IPS-NIHi11 (cell line): ENCODE measurements around the gene FTCD.
"Not testable (repeated sequence)": the region's sequence is repeated elsewhere in the genome, so short reads cannot be mapped to it uniquely, and the experiment has no call there.

Source experiments
- DNase-seq: peaks from one replicate; pipeline ENCODE4 v3.0.0; 2012; ENCODE audit warnings: mixed read lengths, low spot score

FTCD gene

DNA sequence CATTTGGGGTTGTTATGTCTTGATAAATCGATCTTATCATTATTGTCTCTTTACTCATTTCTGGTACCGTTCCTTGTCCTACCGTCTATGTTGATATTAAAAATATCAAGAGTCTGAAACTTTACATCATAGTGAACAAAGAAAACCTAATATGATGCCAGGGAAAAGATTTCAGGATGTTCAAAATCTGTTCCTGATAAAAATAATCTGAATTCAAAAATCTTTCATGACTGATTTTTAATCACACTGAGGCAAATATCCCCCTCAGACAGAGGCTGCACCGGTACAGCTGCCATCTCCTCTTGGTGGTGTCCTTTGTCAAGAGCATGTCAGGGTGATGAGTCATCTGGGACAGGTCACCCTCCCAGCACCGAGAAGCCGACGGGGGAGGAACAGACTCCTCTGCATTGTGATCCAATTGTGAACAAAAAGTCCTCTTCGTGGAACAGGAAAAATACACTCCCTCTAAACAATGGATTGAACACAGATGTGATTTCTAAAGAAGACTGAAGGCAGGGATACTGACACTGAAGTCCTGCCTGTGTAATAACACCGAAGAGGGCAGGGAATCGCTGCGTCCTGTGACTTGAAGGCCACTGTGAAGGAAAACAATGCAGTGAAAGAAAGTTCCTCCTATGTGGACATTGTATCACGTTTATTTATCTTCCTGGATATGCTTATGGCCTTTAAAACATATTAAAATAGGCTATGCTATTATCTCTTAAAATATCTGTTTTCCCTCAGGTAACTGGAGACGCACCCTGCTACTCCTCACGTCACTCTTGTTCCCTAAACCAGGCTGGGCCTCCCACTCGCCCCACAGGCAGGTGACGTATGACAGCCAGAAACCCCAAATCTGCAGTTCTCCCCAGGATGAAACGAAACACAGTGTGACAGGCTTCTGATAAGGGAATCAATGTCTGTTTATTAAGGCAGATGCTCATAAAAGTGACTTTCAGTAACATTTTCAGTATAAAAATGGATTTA is 33.1 kb upstream of the FTCD start:
- DNase-seq = peak; percentile 41

DNA sequence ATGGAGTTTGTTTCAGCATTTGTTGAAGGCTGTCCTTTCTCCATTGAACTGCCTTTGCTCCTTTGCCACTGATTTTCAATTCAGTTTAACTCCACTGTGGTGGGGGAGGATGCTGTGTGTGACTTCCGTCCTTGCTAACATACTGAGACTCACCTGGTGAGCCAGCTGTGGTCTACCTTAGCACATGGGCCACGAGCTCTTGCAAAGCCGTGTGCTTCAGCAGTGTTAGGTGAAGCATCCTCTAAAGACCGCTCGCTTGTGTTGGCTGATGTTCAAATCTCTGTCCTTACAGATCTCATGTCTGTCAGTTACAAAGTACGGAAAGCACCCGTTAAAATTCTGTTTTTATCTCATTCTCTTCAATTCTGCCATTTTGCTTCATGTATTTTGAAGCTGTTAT is 32.4 kb upstream of the FTCD start:
- no peak for DNase-seq

DNA sequence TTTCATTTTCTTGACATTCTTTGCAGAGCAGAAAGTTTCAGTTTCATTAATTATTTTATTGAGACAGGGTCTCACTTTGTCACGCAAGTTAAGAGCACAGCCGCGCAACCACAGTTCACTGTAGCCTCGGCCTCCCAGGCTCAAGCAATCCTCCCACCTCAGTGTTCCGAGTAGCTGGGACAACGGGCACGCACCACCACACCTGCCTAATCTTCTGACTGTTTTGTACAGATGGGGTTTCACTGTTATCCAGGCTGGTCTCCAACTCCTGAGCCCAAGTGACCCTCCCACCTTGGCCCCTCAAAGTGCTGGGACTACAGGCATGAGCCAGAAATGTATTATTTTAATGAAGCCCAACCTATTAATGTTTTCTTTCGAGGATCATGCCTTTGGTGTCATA is 31.9 kb upstream of the FTCD start:
- no peak for DNase-seq

DNA sequence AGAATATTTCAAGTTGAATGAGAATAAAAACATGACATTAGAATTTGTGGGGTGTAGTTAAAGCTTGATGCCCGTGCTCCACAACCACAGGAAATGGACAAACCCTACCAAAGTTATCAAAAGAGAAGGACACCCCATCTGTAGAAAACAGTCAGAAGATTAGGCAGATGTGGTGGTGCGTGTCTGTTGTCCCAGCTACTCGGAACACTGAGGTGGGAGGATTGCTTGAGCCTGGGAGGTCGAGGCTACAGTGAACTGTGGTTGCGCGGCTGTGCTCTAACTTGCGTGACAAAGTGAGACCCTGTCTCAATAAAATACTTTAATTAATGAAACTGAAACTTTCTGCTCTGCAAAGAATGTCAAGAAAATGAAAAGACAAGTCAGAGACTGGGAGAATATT is 30.3 kb upstream of the FTCD start:
- DNase-seq = no peak

DNA sequence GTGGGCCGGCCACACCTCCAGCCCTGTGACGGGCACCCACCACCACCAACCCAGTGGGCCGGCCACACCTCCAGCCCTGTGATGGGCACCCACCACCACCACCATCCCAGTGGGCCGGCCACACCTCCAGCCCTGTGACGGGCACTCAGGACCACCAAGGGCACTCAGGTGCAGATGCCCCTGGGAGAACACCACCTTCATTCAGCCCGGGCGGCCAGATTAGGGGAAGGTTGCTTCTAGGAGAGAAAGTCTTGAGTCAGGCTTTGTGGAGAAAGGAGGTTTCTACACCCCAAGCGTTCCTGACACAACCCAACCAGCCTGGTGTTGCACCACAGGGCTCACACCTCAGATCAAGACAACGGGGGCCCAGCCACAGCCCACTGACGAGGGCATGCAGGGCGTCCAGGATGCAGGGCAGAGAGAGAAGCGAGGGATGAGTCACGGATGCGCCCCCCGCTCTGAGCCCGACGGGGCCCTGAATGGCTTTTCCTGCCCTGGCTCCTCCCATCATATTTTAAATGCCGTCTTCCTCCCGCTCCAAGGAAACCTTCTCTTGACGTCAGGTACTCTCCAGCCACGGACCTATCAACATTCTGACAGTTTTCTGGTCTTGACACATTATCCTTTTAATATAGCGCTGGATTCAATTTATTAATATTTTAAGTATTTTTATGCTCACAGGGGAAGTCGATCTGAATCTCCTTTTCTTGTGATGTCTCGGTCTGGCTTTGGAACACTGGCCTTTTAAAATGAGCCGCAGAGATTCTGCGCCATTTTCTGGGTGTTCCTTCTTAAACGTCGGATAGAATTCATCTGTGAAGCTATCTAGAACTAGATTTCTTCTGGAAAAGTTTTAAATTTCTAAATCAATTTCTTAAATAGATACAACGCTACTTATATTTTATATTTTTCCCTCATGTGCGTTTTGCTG is 29.5 kb upstream of the FTCD start:
- DNase-seq = peak; percentile 84

DNA sequence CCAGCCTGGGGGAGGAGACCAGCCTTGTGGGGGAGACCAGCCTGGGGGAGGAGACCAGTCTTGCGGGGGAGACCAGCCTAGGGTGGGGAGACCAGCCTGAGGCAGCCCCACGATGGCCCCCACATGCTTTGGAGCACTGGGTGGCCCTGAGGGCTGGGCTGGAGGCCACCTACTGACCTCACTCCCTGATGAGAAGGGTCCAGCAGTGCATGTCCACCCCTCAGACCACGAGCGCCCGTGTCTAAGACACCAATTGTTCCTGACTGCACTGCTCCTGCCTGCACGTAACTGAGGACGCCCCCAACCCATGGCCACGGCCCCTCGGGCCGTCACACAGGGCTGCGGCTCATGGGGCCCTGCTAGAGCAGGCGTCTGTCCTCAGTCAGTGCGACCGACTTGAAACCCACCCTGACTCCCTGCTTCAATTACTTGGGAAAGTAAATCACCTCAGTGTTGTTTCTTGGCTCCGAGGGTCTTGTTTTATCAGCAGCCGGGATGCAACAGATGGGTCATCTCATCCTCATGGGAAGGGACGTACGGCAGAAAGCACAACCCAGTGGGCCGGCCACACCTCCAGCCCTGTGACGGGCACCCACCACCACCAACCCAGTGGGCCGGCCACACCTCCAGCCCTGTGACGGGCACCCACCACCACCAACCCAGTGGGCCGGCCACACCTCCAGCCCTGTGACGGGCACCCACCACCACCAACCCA is 28.7 kb upstream of the FTCD start, which contains the start of gene SPATC1L:
Gene SPATC1L, minus strand, starts transcription at position 550 of the 715 bp plus-strand sequence. CDS start 1,643 bp downstream, outside the sequence.
- DNase-seq = peak; percentile 78

DNA sequence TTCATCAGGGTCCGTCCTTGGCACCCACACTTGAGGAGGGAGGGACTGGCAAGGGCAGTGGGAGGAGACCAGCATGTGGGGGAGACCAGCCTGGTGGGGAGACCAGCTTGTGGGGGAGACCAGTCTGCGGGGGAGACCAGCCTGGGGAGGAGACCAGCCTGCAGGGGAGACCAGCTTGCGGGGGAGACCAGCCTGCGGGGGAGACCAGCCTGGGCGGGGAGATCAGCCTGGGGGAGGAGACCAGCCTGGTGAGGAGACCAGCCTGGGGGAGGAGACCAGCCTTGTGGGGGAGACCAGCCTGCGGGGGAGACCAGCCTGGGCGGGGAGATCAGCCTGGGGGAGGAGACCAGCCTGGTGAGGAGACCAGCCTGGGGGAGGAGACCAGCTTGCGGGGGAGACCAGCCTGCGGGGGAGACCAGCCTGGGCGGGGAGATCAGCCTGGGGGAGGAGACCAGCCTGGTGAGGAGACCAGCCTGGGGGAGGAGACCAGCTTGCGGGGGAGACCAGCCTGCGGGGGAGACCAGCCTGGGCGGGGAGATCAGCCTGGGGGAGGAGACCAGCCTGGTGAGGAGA is 28.0 kb upstream of the FTCD start:
- DNase-seq = not testable (repeated sequence)

DNA sequence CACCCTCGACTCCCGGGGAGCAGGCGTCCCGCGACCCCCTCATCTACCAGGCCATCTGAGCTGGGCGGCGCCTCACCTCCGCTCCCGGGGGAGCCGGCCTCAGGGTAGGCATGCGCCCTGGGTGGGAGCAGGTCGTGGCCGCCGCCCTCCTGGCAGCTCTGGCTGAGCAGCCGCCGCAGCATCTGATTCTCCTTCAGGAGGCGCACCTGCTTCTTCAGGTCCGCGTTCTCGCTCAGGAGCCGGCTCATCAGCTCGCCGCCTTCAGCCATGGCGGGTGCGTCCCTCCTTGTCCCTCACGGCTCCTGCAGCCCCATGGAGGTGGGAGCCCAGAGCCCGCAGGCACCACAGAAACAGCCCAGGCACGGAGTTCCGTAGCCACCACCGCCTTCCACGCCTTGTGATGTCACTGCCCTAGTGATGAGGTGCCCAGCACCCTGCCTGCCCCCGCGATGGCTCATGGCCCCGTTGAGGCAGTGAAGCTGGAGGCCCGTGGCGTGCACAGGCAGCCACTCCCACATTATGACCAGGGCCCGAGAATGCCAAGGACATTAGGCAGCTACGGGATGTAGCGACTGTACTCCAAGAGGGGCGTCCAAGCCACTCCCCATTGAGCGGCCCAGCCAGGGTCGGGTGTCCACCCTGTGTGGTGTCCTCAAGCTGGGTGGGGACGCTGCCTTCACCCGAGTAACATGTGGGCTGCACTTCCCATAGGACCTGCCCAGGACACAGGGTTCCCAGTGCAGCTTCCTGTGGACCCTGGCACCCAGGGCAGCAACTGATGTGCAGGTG is 27.4 kb upstream of the FTCD start:
- DNase-seq = no peak

DNA sequence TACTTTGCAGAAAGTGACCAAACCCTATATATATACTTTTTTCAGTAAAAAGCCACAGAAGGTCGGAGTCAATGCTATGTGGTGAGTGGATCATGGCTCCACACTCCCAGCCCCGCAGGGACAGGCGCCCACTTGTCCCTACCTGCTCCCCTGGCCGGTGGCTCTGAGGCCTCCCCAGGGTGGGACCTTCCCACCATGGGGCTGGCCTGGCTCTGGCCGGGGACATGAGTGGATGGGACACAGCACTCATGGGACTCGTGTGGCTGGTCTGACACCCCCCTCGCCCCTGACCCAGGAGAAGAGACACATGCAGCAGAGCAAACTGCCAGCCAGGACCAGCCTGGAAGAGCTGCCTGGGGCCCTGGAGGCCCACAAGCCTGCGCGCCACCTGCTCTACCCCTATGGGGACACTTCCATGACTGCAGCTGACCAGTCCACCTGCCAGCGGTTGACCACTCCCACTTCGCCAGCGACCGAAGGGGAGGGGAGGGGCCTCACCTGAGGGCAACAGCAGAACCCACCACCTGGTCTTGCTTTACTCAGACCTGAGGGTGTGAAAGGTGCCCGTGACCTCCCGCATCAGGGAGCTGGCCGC is 26.7 kb upstream of the FTCD start:
- no peak for DNase-seq

DNA sequence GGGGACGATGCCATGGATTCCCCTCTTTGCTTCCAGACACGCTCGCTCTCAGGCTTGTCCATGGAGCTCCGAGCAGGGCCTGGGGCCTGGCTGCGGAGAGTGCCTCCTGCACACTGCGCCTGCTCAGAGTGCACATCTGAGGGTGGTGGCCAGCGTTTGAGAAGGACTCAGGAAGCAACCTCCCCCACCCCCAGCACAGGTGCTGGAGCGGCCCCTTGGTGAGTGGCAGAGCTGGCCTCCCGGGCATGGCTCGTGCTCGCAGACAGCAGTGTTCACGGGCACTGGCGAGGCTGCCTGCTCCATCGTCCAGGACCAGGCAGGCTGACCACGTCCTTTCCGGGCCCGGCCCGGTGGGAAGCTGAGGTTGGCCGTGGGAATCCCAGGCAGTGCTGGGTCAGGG is 26.1 kb upstream of the FTCD start:
- DNase-seq = no peak

DNA sequence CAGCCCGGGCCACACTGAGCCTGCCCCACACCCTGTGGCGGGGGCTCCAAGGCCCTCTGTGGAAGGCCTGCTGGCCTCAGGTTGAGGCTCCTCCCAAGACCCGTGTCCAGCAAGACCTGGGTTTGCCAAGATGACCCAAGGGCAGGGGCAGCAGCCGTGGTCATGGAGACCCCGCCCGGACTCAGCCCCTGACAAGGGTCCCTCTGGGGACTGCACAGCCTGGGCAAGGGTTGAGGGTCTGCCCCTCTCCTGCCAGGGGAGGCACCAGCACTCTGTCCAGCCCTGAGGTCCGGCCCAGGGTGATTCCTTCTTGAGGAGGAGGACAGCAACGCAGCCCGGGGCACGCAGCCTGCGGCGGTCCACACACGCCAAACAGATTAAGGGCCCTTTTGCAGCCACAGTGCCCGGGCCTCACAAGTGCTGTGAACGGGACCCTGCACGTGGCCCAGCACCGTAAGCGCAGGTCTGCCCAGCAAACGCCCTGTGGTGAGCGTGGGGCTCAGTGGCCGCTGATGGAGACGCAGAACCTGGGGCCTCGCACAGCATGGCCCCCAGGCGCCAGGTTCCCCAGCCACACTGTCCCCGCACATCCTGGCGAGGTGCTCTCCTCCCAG is 25.5 kb upstream of the FTCD start:
- no peak for DNase-seq

DNA sequence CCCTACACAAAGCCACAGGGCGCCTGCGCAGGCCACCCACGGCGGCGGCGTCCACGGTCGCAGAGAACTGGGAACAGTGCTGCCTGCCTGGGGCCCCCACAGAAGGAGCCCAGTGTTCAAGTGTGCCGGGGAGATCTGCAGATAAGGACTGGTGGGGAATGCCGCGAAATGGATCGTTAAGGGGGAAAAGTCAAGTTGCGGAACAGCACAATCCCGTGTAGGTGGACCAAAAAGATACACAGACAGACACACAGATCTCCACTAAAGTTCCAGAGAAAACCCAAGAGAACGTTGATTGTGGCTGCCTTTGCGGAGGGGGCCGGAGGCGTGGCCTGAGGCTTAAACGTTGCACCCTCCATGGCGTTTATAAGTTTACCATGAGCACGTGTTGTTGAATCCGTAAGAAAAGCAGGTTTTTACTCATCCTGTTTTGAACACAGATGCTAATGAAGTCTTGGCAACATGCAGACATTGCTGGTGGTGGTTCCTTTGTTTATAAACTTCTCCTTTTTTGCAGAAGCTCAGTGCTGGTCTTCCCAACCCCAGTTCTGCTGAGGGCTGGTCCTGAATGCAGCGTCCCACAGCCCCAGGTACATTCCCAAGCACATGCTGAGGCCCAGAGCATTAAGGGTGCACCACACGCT is 24.8 kb upstream of the FTCD start:
- no peak for DNase-seq

DNA sequence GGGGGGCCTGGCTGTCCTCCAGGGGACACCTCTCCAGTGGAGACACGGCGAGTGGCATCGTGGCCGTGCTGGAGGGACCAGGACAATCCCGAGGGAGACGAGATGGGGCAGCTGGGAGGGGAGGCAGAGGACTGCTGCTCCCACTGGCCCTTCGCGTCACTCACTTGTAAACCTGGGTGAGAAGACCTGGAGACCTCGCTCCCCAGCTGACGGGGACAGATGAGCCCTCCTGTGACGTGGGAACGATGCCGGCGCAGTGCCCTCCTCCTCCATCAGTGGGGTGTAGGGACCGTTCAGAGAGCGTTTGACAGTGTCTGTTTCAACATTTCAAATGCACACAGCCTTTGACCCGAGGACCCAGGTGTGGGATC is 24.3 kb upstream of the FTCD start:
- no peak for DNase-seq

DNA sequence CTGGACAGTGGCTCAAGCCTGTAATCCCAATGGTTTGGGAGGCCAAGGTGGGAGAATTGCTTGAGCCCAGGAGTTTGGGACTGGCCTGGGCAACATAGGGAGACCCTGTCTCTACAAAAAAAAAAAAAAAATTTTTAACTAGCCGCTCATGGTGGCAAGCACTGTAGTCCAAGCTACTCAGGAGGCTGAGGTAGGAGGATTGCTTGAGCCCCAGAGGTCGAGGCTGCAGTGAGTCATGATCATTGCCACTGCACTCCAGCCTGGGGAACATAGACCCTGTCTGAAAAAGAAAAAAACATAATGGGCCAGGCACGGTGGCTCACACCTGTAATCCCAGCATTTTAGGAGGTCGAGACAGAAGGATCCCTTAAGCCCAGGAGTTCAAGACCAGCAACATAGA is 23.6 kb upstream of the FTCD start:
- DNase-seq = no peak

DNA sequence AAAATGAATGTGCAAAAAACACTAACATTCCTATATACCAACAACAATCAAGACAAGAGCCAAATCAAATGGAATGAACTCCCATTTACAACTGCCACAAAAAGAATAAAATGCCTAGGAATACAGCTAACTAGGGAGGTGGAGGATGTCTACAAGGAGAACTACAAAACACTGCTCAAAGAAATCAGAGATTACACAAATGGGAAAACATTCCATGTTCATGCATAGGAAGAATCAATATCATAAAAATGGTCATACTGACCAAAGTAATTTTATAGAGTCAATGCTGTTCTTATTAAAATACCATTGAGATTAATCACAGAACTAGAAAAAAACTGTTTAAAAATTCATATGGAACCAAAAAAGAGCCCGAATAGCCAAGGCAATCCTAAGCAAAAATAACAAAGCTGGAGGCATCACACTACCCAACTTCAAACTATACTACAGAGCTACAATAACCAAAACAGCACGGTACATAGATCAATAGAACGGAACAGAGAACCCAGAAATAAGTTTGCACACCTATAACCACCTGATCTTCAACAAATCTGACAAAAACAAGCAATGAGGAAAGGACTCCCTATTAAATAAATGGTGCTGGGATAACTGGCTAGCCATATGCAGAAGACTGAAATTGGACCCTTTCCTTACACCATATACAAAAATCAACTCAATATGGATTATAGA is 21.2 kb upstream of the FTCD start:
- not testable (repeated sequence) for DNase-seq

DNA sequence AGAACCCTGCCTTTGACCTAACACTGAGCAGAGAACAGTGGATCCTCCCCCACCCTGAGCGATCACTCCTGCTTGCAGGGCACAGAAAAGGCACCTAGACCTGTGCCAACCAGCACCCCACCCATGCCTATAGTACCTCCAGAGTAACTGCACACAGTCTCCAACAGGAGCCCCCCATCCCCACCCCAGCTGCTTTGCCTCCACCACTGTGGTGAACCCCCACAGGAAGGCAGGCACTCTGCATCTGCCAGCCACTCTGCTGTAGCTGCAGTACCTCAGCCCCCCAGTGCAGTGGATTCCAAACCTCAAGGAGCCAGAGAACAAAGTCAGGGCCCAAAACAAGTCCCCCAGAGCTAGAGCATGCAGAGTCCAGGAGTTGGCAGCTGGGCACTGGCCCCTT is 18.2 kb upstream of the FTCD start:
- no peak for DNase-seq

DNA sequence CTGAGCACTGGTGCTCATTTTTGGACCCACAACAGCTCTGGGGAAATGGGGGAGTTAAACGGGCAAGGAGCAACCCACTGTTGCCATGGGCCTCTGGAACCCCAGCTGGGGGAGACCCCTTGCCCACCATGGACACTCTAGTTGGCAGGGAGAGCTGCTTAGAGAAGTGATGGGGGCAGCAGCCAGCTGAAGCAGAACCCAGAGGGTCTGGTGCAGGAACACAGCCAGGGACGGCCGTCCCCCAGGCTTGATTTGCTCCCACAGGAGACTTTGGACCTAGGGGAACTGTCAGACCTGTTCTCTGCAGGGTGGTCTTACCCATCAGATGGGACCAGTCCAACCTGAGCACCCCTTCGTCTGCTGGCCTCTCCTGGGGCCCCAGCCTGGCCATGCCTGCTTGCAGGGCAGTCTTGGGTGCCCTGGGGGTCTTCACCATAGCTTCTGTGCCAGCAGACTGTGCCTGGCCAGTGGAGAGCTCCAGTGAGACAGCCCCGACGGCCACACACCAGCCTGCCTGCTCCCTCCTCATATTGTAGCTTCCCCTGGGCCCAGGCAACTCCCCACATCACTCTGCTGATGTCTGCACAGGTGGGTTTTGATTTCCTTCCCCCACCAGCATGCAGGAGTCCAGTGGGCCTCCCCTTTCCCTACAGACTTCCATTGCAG is 17.6 kb upstream of the FTCD start:
- peak; percentile 1 for DNase-seq
